SH-SY5Y (cell line): Measurements from ENCODE around the gene UACA.

ENCODE experiments used
- GATA2 ChIP-seq: IDR thresholded peaks from 2 replicates; pipeline ENCODE4 v1.6.1; 2011; ENCODE audit warnings: mild to moderate bottlenecking, low read depth, low read length
- GATA3 ChIP-seq: IDR thresholded peaks from 2 replicates; pipeline ENCODE4 v1.6.1; 2011; ENCODE audit warnings: low read depth, mild to moderate bottlenecking, low read length, moderate library complexity

The UACA gene

DNA sequence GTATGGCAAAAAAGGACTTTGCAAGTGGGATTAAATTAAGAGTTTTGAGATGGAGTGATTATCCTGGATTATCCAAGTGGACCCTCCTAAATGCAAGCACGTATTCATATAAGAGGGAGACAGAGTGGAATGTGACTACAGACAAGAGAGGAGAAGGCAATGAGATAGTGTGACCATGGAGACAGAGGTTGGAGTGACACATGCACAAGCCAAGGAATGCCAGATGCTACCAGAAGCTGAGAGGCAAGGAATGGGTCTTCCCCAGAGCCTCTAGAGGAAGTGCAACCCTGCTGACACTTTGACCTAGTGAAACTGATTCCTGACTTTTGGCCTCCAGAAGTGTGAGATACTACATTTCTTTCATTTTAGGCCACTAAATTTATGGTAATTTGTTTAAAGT is 117.2 kb downstream of the UACA start:
- TF ChIP-seq GATA3 (no peak), GATA2 (no peak)

DNA sequence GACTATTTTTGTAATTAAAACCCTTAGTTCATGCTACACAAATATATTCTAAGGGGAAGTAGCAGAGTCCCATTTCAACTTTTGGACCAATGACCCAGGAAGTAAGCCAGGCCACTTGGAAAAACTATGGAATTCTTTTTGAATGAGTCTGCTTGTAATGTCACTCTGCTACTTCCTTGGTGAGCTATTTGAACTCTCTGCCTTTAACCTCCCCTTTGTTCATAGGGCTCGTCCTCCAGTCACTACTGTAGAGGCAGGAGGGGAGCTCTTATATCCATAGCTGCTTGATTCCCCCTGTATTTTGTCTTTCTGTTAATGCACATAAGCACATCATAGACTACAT is 119.6 kb downstream of the UACA start:
- TF ChIP-seq GATA3 (no peak), GATA2 (no peak)

DNA sequence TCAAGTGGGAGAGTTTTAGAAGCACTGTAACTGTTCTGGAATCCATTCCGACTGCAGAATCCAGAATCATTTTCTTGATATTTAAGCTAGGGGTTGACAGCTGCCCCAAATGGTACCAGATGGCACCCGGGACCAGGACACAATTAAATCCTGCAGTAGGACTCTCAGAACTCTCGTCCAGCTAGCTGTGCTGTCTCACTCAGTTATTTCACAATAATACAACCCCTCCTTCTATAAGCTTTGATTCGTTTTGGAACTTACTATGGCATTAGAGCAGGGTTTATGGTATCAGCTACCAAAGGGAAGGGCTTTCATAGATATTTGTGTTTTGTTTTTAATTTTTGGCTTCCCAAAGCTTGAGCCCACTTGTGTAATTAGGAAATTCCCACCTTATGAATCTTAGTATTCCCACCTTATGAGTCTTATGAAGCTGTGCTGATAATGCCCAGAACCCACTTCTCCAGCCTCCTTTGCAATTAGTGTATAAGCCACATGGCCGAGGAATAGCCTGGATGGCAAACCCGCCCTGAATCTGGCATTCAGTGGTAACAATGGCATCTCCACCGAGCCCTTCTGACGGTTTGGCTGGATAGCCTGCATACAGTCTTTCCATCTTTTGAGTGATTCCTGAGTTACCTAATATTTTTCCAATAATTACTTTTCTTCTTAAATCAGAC is 120.1 kb downstream of the UACA start:
- no peak for TF ChIP-seq GATA2
- TF ChIP-seq GATA3: no peak

DNA sequence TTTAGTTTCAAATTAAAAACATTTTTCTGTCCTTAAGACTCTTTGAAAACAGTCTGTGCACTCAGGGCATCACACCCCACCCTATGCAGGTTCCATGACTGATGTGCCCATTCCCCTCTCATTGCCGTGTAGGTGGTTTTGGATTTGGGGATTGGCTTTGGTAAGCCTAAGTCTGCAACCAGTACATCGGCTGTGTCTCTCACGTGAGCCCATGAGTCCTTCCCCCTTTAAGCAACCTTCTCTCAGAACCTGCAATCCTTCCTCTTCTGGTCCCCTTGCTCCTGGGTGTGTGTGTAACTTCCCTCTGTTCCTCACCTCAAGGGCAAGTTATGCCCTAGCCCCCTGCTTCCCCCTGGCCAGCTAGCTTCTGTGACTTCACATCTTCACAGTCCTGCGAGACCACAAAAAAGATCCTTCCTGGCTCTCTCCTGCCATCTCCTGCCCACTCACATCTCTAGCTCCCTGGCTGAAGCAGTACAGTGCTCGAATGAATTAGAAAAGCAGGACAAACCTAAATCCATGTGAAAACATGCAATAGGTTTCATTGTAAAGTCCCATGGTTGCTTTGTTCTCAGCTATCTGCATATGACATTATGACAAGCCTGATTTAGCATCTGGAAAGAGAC is 126.7 kb downstream of the UACA start:
- TF ChIP-seq GATA2 (no peak), GATA3 (no peak)

DNA sequence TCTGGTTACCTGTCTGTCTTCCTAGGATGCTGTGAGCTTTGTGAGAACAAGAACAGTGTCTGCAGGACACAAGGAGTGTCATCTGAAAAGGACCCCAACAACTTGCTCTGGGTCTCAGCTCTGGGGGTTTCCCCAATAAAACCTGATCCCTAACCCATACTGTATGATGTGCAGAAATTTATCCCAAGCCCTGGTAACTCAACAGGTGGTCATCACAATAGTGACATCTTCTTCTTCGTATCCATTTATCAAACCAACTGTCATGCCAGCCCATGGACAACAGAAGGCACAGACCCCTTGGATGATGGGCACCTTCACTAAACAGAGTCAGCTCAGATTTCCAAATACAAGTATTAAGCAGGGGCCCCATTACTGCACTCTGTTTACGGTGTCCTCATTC is 127.5 kb downstream of the UACA start:
- TF ChIP-seq GATA2 (no peak), GATA3 (no peak)

DNA sequence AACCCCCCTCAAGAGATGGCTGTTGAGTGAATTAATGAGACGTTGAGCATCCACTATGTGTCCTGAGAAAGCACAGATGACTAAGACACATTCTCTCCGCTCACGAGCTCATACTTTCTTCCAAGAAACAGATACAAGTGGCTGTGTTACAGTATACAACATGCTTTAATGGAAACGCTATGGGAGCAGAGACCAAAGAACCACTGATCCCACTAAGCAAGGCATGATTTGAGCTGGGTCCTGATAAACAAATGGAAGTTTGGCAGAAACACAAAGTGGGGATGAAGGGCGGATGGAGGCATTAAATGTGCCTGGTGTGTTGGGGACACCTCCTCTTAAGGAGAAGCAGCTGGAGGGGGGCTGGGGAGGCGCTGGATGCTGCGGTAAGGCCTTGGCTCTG is 129.4 kb downstream of the UACA start:
- TF ChIP-seq GATA2 (no peak), GATA3 (no peak)

DNA sequence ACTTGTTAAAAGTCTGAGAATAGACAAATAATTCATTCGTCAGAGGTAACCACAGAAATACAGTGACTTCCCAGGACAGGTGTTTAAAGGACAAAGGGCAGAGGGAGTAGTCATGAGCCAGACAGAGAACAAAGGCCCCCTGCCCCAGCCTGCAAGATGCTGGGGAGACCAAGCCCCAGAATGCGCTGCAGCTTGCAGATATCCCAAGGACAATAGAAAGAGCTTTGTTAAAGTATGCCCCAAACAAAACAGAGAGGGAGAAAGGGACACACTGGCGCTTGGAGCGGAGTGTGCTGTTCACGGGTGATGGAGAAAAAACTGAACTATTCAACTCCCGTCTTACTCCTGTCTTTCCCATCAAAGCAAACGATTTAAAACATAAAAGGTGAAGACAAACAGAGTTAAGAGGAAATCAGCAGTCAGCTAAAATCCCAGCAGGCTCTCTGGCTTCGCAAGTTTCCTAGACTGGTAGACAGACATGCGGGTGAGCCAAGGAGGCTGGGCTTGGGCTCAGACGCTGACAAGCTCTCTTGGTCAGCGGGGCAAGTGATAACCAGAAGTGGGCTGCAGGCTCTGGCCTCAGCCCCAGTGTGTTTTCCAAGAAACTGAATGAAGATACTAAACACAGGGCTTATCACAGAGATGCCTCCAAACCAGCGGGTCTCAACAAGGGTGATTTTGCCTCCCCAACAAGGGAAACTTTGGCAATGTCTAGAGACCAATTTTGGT is 130.1 kb downstream of the UACA start:
- TF ChIP-seq GATA3 (no peak), GATA2 (no peak)

DNA sequence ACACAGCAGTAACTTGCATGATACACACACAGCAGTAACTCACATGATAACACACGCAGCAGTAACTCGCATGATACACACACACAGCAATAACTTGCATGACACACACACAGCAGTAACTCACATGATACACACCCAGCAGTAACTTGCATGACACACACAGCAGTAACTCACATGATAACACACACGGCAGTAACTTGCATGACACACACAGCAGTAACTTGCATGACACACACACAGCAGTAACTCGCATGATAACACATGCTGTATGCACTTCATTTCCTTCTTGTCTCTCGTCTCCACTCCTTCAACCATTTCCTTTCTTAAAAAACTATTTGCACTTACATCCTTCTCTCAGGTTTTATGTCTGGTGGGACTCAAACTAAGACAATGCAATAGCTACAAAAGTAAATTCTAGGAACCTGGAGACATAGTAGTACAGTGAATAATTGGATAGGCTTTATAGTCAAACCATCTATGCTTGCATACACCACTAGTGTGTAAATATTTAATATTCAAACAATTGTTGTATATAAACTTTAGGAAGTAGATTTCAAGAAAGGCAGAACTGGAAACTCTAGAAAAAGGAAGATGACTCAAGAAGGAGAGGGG is 130.8 kb downstream of the UACA start:
- no peak for TF ChIP-seq GATA2
- TF ChIP-seq GATA3: no peak

DNA sequence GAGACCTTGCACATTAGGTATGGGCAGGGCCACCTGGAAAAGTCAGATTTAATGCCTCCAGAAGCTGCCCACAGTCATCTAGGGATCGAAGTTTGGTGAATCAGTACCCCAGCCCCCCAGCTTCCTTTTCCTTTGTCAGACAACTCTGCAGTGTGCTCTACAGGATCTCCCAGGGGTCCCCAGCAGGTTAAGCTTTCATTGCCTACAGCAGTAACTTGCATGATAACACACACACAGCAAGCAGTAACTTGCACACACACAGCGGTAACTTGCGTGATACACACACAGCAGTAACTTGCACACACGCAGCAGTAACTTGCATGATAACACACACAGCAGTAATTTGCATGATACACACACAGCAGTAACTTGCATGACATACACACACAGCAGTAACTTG is 131.3 kb downstream of the UACA start:
- TF ChIP-seq GATA2 (no peak), GATA3 (no peak)

DNA sequence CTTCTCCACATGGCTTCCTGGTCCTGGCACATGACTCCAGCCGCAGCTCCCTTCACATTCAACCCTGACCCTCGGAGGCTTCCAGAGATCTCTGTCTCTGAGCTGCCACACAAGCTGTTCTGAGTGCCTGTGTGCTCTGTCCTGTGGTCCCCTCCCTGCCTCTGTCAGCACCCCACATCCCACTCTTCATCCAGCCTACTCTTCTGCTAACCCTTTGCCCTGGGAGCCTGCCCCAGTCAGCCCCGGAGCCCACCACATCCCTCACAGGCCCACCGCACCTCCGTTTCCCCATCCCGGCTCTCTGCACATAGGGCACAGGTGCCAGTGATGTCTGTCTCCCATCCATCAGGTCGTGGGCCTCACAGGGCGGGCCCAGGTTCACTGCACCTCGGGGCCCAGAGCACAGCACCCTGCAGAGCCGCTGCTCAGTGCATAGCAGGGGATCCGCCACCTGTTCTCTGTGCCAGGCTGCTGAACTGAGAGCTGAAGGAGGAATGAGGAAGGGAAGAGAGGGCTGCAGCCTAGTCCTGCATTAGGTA is 133.6 kb downstream of the UACA start:
- no peak for TF ChIP-seq GATA2
- no peak for TF ChIP-seq GATA3

DNA sequence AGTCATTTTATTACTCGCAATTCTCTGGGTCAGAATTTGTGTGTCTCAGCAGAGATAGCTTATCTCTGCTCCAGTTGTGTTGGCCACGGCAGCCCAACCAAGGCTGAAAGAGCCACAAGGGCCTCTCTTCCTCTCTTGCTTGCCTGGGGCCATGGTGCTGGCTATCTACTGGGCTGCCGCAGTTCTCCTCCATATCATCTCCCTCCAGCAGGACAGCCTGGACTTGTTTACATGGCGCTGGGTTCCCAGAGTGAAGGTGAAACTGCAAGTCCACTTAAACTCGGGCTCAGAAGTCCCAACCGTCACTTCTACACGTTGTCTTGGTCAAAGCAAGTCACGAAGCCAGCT is 134.8 kb downstream of the UACA start:
- TF ChIP-seq GATA3: no peak
- TF ChIP-seq GATA2: no peak

DNA sequence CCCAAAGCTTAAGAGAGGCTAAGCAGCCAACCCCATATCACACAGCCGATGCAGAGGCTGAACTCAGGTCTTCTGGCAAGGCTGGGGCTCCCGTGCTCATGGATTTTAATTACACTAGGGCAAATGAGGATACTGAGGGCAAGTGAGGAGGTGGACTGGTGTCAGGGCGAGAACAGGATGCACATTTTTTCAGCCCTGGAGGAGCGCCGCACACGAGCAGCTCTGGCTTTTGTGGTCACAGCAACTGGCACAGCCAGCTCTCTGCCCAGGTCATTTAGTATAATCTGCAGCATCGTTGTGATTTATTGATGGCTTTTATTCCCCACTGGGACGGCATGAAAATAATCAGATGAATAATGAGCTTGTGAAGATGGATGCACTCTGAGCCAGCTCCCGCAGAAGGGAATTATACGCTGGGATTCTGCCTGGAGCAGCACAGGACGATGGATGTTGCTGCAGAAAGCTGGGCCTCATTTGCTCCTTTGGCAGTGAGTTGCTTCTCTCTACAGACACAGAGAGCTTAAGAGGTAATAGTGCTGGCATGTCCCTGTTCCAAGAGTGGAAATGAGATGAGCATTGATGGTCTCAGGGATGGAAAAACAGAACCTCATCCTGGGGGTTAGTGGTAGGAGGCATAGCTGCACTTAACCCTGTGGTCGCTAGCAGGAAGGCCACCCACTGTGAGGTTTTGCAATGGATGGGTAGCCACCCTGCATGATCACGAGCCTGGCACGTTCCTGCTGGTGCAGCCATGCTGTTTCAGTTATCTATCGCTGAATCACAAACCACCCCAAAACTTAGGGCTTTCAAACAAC is 135.4 kb downstream of the UACA start:
- TF ChIP-seq GATA3 (no peak), GATA2 (peak; percentile 80)

DNA sequence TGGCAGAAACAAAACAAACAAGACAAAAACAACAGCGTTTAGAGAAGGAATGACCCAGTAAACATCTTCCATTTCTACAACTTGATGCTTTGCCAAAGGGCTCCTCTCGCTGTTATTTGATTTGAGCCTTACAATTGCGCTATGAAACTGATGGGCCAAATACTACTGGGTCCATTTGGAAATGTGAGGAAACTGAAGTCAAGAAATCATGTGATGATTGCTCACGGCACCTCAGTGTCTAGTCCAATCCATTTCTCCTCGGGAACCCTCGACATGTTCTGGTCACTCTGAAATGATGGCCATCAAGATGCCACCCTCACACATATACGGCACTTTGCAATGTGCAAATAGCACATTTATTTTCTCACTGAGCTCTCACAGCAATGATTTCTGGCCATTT is 136.0 kb downstream of the UACA start:
- TF ChIP-seq GATA3 (no peak), GATA2 (no peak)

DNA sequence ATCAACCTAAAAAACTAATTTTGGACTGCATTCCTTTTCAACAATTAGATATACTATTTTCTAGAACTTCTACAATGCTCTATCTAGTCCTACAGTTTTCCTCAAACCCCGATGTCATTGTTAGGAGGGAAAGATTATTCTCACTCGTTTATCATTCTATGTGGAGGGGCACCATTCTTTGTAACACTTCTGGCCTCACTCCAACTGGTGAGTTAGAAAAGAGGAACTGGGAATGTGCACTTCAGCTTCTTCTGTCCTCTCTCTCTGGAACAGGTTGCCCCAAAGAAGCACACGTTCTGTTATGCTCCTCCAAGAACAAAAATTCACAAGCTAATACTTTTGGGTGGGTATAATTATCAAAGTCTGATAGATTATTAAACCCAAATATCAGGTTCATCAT is 137.9 kb downstream of the UACA start:
- TF ChIP-seq GATA2 (no peak), GATA3 (no peak)
